ENCODE results near the gene PGAP2.

The PGAP2 gene

GRCh38 chr11:3838504-3838903 is 30.1 kb downstream of the PGAP2 start:
- DNase-seq (ENCODE audit: low read depth) = no peak
- TF ChIP-seq, protein P1, sequence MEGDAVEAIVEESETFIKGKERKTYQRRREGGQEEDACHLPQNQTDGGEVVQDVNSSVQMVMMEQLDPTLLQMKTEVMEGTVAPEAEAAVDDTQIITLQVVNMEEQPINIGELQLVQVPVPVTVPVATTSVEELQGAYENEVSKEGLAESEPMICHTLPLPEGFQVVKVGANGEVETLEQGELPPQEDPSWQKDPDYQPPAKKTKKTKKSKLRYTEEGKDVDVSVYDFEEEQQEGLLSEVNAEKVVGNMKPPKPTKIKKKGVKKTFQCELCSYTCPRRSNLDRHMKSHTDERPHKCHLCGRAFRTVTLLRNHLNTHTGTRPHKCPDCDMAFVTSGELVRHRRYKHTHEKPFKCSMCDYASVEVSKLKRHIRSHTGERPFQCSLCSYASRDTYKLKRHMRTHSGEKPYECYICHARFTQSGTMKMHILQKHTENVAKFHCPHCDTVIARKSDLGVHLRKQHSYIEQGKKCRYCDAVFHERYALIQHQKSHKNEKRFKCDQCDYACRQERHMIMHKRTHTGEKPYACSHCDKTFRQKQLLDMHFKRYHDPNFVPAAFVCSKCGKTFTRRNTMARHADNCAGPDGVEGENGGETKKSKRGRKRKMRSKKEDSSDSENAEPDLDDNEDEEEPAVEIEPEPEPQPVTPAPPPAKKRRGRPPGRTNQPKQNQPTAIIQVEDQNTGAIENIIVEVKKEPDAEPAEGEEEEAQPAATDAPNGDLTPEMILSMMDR (IDR thresholded peaks at IDR 0.05; ENCODE audit: low read depth, low read length, missing control alignments) = no peak
- peak overlapping the region; percentile 74 for H3K4me3 ChIP-seq (ENCODE audit: low read depth, low read length)

DNA sequence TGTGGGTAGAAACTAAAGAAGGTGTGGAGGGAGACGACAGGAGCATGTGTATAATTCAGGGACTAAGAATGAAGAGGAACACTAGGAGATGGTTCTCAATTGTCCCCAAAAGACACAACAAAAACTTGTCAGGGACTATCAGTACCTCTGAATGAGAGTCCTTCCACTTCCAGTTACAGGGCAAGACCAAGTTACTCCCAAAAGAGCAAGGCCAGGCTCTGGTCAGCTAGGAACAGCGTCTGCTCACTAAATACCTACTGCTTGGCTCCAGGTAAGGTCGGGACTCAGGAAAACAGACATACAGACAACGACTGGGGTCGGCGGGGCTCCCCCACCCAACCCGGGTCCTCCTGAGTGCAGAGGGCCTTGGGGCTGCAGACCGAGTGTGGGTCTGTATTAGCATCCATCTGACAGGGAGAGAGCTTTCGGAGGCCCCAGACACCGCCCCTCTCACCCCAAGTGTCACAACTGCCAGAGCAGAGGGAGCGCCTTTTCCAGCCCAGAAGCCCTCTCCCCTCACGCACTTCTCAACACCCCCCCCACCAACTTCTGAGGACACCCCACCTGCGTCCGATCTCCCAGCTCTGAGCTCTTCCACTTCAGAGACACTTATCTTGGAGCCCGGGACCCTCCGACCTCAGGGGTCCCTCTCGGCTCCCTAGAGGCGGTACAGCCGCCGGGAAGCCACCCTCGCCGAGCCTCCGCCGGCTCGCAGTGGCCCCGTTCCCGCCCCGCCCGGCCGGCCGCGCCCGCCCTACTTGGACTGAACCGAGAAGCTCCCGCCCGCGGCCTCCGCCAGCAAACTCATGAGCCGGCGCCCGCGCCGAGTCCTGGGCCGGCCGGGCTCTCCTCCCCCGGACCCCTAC is 31.9 kb downstream of the PGAP2 start:
- TF ChIP-seq, protein P1 (IDR thresholded peaks at IDR 0.05; ENCODE audit: low read depth, low read length, missing control alignments) = no peak
- no peak for DNase-seq (ENCODE audit: low read depth)
- H3K4me3 ChIP-seq (ENCODE audit: low read depth, low read length) = peak overlapping the region; percentile 74

DNA sequence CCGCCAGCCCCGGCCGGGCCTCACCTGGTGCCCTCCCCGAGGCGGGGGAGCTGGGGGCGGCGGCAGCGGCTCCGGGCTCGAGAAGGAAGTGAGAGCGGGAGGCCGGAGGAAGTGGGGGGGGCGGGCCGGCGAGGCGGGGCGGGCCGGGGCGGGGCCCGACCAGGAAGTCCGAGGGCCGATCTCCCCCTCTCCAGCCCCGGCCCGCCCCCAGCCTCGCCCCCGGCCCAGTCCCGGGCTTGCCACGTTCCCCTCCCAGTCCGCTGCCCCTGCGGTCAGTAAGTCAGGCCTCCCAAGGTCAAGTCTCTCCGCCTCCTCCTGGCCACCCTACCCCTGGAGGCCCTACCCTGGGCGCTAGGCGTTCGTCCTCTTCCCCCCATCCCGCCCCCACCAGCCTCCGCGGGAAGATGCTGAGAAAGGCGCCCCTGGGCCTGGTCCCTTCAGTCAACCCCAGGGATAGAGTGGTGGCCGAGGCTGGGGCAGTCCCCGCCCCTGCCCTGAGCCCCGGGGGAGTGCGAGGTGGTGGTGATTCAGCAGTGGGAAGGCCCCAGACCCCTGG is 32.6 kb downstream of the PGAP2 start, which contains the start of gene RHOG:
RHOG (minus strand) TSS at position 90 of the 556 bp plus-strand sequence. CDS start 12,821 bp downstream, outside the sequence.
- TF ChIP-seq, protein P1 (IDR thresholded peaks at IDR 0.05; ENCODE audit: low read depth, low read length, missing control alignments) = no peak
- peak; percentile 40 for DNase-seq (ENCODE audit: low read depth)
- H3K4me3 ChIP-seq (ENCODE audit: low read depth, low read length) = peak within 1 kb of the TSS; percentile 74

DNA sequence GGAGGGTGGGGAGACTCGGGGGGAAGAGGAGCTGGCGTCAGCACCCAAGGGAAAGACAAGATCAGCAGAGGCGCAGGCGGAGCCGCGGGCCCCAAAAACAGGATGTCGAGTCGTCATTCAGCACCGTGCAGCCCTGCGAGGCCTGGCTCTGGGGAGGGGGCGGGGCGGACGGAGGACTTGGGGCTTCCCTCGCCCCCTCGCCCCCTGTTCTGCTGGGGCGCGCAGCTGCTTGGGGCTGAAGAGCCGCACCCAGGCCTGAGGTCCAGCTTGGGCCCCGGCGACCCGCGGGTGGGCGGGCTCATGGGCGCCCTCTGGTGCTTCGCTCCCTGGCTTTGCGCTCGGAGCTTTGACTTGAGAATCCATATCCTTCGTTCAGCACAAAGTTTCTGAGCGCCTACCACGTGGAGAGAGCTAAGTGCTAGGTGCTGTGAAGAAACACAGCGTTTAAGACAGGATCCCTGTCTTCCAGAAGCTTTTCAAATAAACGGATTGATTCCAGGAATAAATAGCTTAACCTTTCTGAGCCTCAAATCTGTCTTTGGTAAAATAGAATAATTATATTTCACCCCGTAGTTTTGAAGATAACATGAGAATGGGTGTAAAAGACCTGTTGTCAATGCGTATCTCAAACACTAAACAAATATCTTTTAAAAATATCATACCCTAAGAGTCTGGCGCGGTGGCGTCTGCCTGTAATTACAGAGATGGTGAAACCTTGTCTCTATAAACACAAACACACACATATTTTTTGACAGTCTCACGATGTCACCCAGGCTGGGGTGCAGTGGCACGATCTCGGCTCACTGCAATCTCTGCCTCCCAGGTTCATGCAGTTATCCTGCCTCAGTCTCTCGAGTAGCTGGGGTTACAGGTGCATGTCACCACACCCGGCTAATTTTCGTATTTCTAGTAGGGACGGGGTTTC is 33.3 kb downstream of the PGAP2 start:
- TF ChIP-seq, protein P1 (IDR thresholded peaks at IDR 0.05; ENCODE audit: low read depth, low read length, missing control alignments) = peak; percentile 80
- peak; percentile 69 for DNase-seq (ENCODE audit: low read depth)
- H3K4me3 ChIP-seq (ENCODE audit: low read depth, low read length) = peak overlapping the region; percentile 49

DNA sequence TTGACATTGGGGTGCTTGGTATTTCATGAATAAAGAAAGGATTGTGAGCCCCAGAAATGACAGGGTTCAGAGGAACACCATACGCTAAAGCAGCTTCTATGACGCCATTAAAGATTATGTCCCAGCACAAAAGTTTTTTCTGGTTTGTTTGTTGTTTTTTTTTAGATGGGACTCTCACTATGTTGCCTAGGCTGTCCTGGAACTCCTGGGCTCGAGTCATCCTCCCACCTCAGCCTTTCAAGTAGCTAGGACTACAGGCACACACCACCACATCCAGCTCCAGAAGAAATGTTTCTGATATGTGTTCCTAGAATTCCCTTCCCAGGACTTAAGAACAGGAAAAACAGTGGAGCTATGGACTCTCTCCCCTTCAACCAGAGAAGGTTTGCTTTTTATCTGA is 35.0 kb downstream of the PGAP2 start:
- DNase-seq (ENCODE audit: low read depth) = no peak
- TF ChIP-seq, protein P1 (IDR thresholded peaks at IDR 0.05; ENCODE audit: low read depth, low read length, missing control alignments) = no peak
- H3K4me3 ChIP-seq (ENCODE audit: low read depth, low read length) = no peak overlapping the region

DNA sequence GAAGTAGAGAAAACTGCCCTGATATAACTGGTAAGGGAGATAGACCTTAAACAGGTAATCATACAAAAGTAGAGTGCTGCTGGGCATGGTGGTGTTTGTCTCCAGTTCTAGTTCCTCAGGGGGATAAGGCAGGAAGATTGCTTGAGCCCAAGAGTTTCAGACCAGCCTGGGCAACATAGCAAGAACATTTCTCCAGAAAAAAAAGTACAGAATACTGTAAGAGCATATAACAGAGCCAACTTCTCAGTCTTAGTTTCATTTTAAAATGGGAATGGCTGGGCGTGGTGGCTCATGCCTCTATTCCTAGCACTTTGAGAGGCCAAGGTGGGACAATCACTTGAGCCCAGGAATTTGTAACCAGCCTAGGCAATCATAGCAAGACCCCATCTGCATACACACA is 36.9 kb downstream of the PGAP2 start:
- H3K4me3 ChIP-seq (ENCODE audit: low read depth, low read length) = no peak overlapping the region
- TF ChIP-seq, protein P1 (IDR thresholded peaks at IDR 0.05; ENCODE audit: low read depth, low read length, missing control alignments) = no peak
- no peak for DNase-seq (ENCODE audit: low read depth)

All from GM12864 (cell line).